ENCODE data around the gene HOXA2. TPM values are rescaled to one million over a fixed set of nuclear protein-coding genes. Genes with fewer than 3 reads are reported as not detected.
A peak's percentile ranks its signal among the peaks of the same experiment; 100 is the strongest.

HOXA2 gene
- total and polyA plus RNA-seq, 2 of the 13 experiments (the other 11 are each of a cell fraction or from before 2014, with no cell fraction given), result 0.22 to 0.29 TPM

GRCh38 chr7:27082171-27082570, 20.3 kb downstream of the HOXA2 start (continued):
- TF ChIP-seq GFI1 (CRISPR knock-in tag; IDR thresholded peaks at IDR 0.05; ENCODE audit: borderline replicate concordance) (no peak), MTA3 (CRISPR knock-in tag; IDR thresholded peaks at IDR 0.05) (no peak), ZBTB38 (CRISPR knock-in tag; IDR thresholded peaks at IDR 0.05) (no peak)

- CTCF ChIA-PET (ENCODE audit: low intra/inter-chr PET ratio, low total read pairs), result no interaction called here
- 0 out of 2 replicates have a peak, but pooled peaks have one; percentile 12 for TF ChIP-seq ZNF7 (CRISPR knock-in tag; IDR thresholded peaks at IDR 0.05)
- no peak for TF ChIP-seq NR2F6 (IDR thresholded peaks at IDR 0.05)
- TF ChIP-seq NR2F6 (CRISPR knock-in tag; IDR thresholded peaks at IDR 0.05), result no peak
- no peak for TF ChIP-seq BCL3 (CRISPR knock-in tag; IDR thresholded peaks at IDR 0.05)
- peak; percentile 31; the same call in 1 of the 2 replicates for TF ChIP-seq FOSL2 (CRISPR knock-in tag; IDR thresholded peaks at IDR 0.05)
- TF ChIP-seq TEAD3 (CRISPR knock-in tag; optimal IDR thresholded peaks at IDR 0.05; ENCODE audit: borderline replicate concordance), result peak; percentile 34
- 0 out of 2 replicates have a peak, but pooled peaks have one; percentile 59 for TF ChIP-seq ATF3 (CRISPR knock-in tag; IDR thresholded peaks at IDR 0.05)
- FAIRE-seq (no peak), DNase-seq (ENCODE audit: low spot score) (peak; percentile 50), ATAC-seq (peak; percentile 79)
- in situ Hi-C loops (cut with HindIII; ENCODE audit: extremely low pct_ligation_motif_present, low pct_unique_long_range_greater_than_20kb), result no loop called here
- H3K4me3 ChIP-seq (replicated peaks in 1 of 3; ENCODE audit: insufficient read depth in 1 of 3, low read depth in 2 of 3, low read length in 3 of 3), result no peak overlapping the region
- H3K27me3 ChIP-seq (ENCODE audit: control insufficient read depth in 1 of 2, insufficient read depth in 2 of 2, low read length in 2 of 2), result no peaks in the 10 kb centered on the region
- H4K20me1 ChIP-seq (ENCODE audit: insufficient read depth, low read length), result no peaks in the 10 kb centered on the region
- no peak overlapping the region for H2AFZ ChIP-seq (ENCODE audit: low read length)
- no peaks in the 10 kb centered on the region for H3K36me3 ChIP-seq (replicated peaks in 1 of 2; ENCODE audit: control insufficient read depth in 1 of 2, insufficient read depth in 2 of 2, low read length in 2 of 2)
- no peaks in the 10 kb centered on the region for H3K9me3 ChIP-seq (ENCODE audit: low read length)
- BruUV-seq (replicated peaks), result no TSS peak
- H3K27ac ChIP-seq (ENCODE audit: extremely low read length, insufficient read depth, low read length), result no peak overlapping the region
- peak overlapping the region; percentile 46 for H3K4me2 ChIP-seq (ENCODE audit: low read depth, low read length)
- intact Hi-C loops (cut with micrococcal nuclease; ENCODE audit: unreplicated experiment), result no loop called here
- POLR2A ChIA-PET, result interaction anchor here (1.5 kb wide), 1 partner anchor 41 kb away, joined by 9 read pairs; no protein-coding TSS in a partner anchor
- 12% methylated on average over 4 of the region's 4 CpGs for WGBS (ENCODE audit: low lambda C conversion rate)
- no peak overlapping the region for H3K9ac ChIP-seq (ENCODE audit: insufficient read depth, low read depth, low read length)
- no peaks in the 10 kb centered on the region for H3K79me2 ChIP-seq (ENCODE audit: insufficient read depth, low read length)
- peaks cover 27% of the 10 kb centered on the region for H3K4me1 ChIP-seq (ENCODE audit: insufficient read depth, low read length)
These were observed 21.5 kb downstream of the HOXA2 start for GRCh38 chr7:27080844-27081436.

Data from HepG2 (cell line).